ENCODE measurements around the gene ARHGEF28. TPM values are rescaled to one million over a fixed set of nuclear protein-coding genes. Genes with fewer than 3 reads are reported as not detected.

Gene ARHGEF28
- polyA plus RNA-seq, 3 donors = not detected

DNA sequence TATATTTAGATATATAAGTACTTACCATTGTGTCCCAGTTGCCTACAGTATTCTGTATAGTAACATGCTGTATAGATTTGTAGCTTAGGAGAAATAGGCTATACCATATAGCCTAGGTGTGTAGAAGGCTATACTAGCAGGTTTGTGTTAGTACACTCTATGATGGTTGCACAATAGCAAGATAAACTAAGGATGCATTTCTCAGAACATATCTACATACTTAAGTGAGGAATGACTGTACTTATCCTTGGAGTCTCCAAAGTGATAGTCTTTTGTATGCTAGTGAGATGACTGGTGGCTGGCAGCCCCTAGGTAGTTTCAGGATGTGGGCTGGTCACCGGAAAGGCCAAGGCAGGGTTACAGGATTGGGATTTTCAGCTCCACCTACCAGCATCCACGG is 208.7 kb downstream of the ARHGEF28 start:
- Histone ChIP-seq H2AFZ (ENCODE audit: insufficient read depth, low read depth, low read length, poor library complexity, severe bottlenecking) (no peak overlapping the region), H3K4me2 (replicated peaks; ENCODE audit: extremely low read depth, low read length, poor library complexity, severe bottlenecking) (no peak overlapping the region), H3K79me2 (ENCODE audit: insufficient read depth, low read length) (no peaks in the 10 kb centered on the region), H3K27ac (ENCODE audit: low read depth in 1 of 2, low read length in 2 of 2) (no peak overlapping the region), H3K4me3 (replicated peaks in 1 of 3; ENCODE audit: low read depth in 2 of 3, low read length in 3 of 3) (no peak overlapping the region), H3K27me3 (ENCODE audit: control insufficient read depth in 2 of 2, insufficient read depth in 2 of 2, low read length in 2 of 2) (no peaks in the 10 kb centered on the region), H3K4me1 (ENCODE audit: control insufficient read depth in 1 of 2, insufficient read depth in 2 of 2, low read length in 2 of 2) (no peaks in the 10 kb centered on the region), H3K36me3 (replicated peaks in 1 of 2; ENCODE audit: control insufficient read depth in 1 of 2, insufficient read depth in 2 of 2, low read length in 2 of 2) (no peaks in the 10 kb centered on the region), H4K20me1 (ENCODE audit: insufficient read depth, low read length) (no peaks in the 10 kb centered on the region), H3K9me3 (replicated peaks in 1 of 2; ENCODE audit: control insufficient read depth in 1 of 2, insufficient read depth in 1 of 2, low read length in 2 of 2) (no peaks in the 10 kb centered on the region), H3K9ac (ENCODE audit: insufficient read depth, low read length, poor library complexity, severe bottlenecking) (no peak overlapping the region)
- intact Hi-C loops (cut with micrococcal nuclease) = no loop called here
- Mint-ChIP-seq H3K27ac (no peak overlapping the region), H3K4me1 (peaks cover 6% of the 10 kb centered on the region), H3K36me3 (no peaks in the 10 kb centered on the region), H3K4me3 (no peak overlapping the region), H3K27me3 (ENCODE audit: low read depth in 3 of 3) (peaks cover 1 to 6% (median 4%) of the 10 kb centered on the region in 3 donors), H3K9me3 (peaks cover 0 to 6% (median 0%) of the 10 kb centered on the region in 7 donors)
- no peak for DNase-seq
- TF ChIP-seq CTCF (IDR thresholded peaks at IDR 0.05) = no peak
- no CpG with 5 or more reads among the region's 2 CpGs for WGBS (ENCODE audit: insufficient coverage)

DNA sequence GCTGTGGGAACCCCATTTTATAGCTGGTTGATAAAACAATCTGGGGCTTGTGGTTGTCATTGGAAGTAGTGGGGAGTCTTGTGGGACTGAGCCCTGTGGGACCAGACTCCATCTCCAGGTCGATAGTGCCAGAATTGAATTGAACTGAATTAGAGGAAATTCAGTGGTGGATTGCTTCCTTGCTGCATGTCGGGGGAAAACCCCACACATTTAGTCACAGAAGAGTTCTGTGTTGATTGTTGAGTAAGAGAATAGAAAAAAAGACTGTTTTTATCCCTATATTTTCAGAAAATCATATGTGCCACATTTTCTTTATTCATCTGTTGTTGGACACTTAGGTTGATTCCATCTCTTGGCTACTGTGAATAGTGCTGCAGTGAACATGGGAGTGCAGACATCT is 209.7 kb downstream of the ARHGEF28 start:
- Histone ChIP-seq H3K4me3 (replicated peaks in 1 of 3; ENCODE audit: low read depth in 2 of 3, low read length in 3 of 3) (no peak overlapping the region), H3K36me3 (replicated peaks in 1 of 2; ENCODE audit: control insufficient read depth in 1 of 2, insufficient read depth in 2 of 2, low read length in 2 of 2) (no peaks in the 10 kb centered on the region), H3K4me1 (ENCODE audit: control insufficient read depth in 1 of 2, insufficient read depth in 2 of 2, low read length in 2 of 2) (no peaks in the 10 kb centered on the region), H4K20me1 (ENCODE audit: insufficient read depth, low read length) (no peaks in the 10 kb centered on the region), H3K27me3 (ENCODE audit: control insufficient read depth in 2 of 2, insufficient read depth in 2 of 2, low read length in 2 of 2) (no peaks in the 10 kb centered on the region), H3K27ac (ENCODE audit: low read depth in 1 of 2, low read length in 2 of 2) (no peak overlapping the region), H3K9me3 (replicated peaks in 1 of 2; ENCODE audit: control insufficient read depth in 1 of 2, insufficient read depth in 1 of 2, low read length in 2 of 2) (no peaks in the 10 kb centered on the region), H3K9ac (ENCODE audit: insufficient read depth, low read length, poor library complexity, severe bottlenecking) (no peak overlapping the region), H2AFZ (ENCODE audit: insufficient read depth, low read depth, low read length, poor library complexity, severe bottlenecking) (no peak overlapping the region), H3K4me2 (replicated peaks; ENCODE audit: extremely low read depth, low read length, poor library complexity, severe bottlenecking) (no peak overlapping the region), H3K79me2 (ENCODE audit: insufficient read depth, low read length) (no peaks in the 10 kb centered on the region)
- peaks cover 6% of the 10 kb centered on the region for H3K4me1 Mint-ChIP-seq
- WGBS (ENCODE audit: insufficient coverage) = 29% methylated on average over 1 of the region's 2 CpGs
- peaks cover 1 to 3% (median 3%) of the 10 kb centered on the region in 3 donors for H3K27me3 Mint-ChIP-seq (ENCODE audit: low read depth in 3 of 3)
- intact Hi-C loops (cut with micrococcal nuclease) = no loop called here
- H3K27ac Mint-ChIP-seq = no peak overlapping the region
- H3K4me3 Mint-ChIP-seq = no peak overlapping the region
- no peak for TF ChIP-seq CTCF (IDR thresholded peaks at IDR 0.05)
- peaks cover 0 to 6% (median 0%) of the 10 kb centered on the region in 7 donors for H3K9me3 Mint-ChIP-seq
- H3K36me3 Mint-ChIP-seq = no peaks in the 10 kb centered on the region
- peak in 1 of 3 donors; percentile 7 for DNase-seq

All from CD14-positive monocyte (primary cell).